ENCODE results near the gene ABLIM2. TPM values are rescaled to one million over a fixed set of nuclear protein-coding genes. Genes with fewer than 3 reads are reported as not detected.

Gene ABLIM2
- total and polyA plus RNA-seq, 4 experiments from 2014 or later: 0.44 to 7.9 (median 3.8) TPM

- Histone ChIP-seq H3K27ac (ENCODE audit: low read depth, low read length) (no peak overlapping the region), H3K27me3 (ENCODE audit: insufficient read depth, low read length) (no peaks in the 10 kb centered on the region), H3K9me3 (ENCODE audit: control insufficient read depth in 1 of 2, low read length in 2 of 2) (no peaks in the 10 kb centered on the region), H3K36me3 (ENCODE audit: insufficient read depth, low read length) (no peaks in the 10 kb centered on the region), H3K4me1 (ENCODE audit: insufficient read depth, low read length) (no peaks in the 10 kb centered on the region), H3K4me3 (ENCODE audit: low read length in 2 of 2) (no peak overlapping the region)
- intact Hi-C loops (cut with micrococcal nuclease): no loop called here
- ChIA-PET POLR2A (ENCODE audit: partially characterized antibody) (no interaction called here), CTCF (ENCODE audit: partially characterized antibody) (no interaction called here)
- Mint-ChIP-seq H3K4me3 (no peak overlapping the region), H3K27ac (no peak overlapping the region), H3K36me3 (no peaks in the 10 kb centered on the region), H3K27me3 (no peaks in the 10 kb centered on the region), H3K4me1 (peaks cover 0 to 4% (median 4%) of the 10 kb centered on the region in 4 donors), H3K9me3 (no peaks in the 10 kb centered on the region)
- no peak for DNase-seq
Measured at GRCh38 chr4:8084031-8084660, 74.5 kb downstream of the ABLIM2 start.

GRCh38 chr4:8083086-8083825, 75.4 kb downstream of the ABLIM2 start:
- Mint-ChIP-seq H3K27ac (peak overlapping the region in 1 of 7 donors; percentile 32), H3K36me3 (no peaks in the 10 kb centered on the region), H3K27me3 (no peaks in the 10 kb centered on the region), H3K9me3 (no peaks in the 10 kb centered on the region), H3K4me1 (peaks cover 0 to 4% (median 4%) of the 10 kb centered on the region in 4 donors), H3K4me3 (no peak overlapping the region)
- Histone ChIP-seq H3K4me3 (ENCODE audit: low read length in 2 of 2) (no peak overlapping the region), H3K4me1 (ENCODE audit: insufficient read depth, low read length) (no peaks in the 10 kb centered on the region), H3K27me3 (ENCODE audit: insufficient read depth, low read length) (no peaks in the 10 kb centered on the region), H3K9me3 (ENCODE audit: control insufficient read depth in 1 of 2, low read length in 2 of 2) (no peaks in the 10 kb centered on the region), H3K27ac (ENCODE audit: low read depth, low read length) (no peak overlapping the region), H3K36me3 (ENCODE audit: insufficient read depth, low read length) (no peaks in the 10 kb centered on the region)
- intact Hi-C loops (cut with micrococcal nuclease): no loop called here
- ChIA-PET CTCF (ENCODE audit: partially characterized antibody) (no interaction called here), POLR2A (ENCODE audit: partially characterized antibody) (no interaction called here)
- no peak for DNase-seq

GRCh38 chr4:8082517-8083055, 76.0 kb downstream of the ABLIM2 start:
- no peak overlapping the region for H3K4me3 Mint-ChIP-seq
- no peak overlapping the region for H3K27ac Mint-ChIP-seq
- H3K36me3 Mint-ChIP-seq: no peaks in the 10 kb centered on the region
- no peaks in the 10 kb centered on the region for H3K27me3 Mint-ChIP-seq
- CTCF ChIA-PET (ENCODE audit: partially characterized antibody): no interaction called here
- Histone ChIP-seq H3K4me3 (ENCODE audit: low read length in 2 of 2) (no peak overlapping the region), H3K36me3 (ENCODE audit: insufficient read depth, low read length) (no peaks in the 10 kb centered on the region), H3K4me1 (ENCODE audit: insufficient read depth, low read length) (no peaks in the 10 kb centered on the region), H3K9me3 (ENCODE audit: control insufficient read depth in 1 of 2, low read length in 2 of 2) (no peaks in the 10 kb centered on the region), H3K27me3 (ENCODE audit: insufficient read depth, low read length) (no peaks in the 10 kb centered on the region), H3K27ac (ENCODE audit: low read depth, low read length) (no peak overlapping the region)
- intact Hi-C loops (cut with micrococcal nuclease): no loop called here
- POLR2A ChIA-PET (ENCODE audit: partially characterized antibody): no interaction called here
- no peaks in the 10 kb centered on the region for H3K9me3 Mint-ChIP-seq
- no peak for DNase-seq
- H3K4me1 Mint-ChIP-seq: peaks cover 0 to 4% (median 4%) of the 10 kb centered on the region in 4 donors

- H3K9me3 Mint-ChIP-seq: no peaks in the 10 kb centered on the region
- H3K27me3 Mint-ChIP-seq: no peaks in the 10 kb centered on the region
- ChIA-PET POLR2A (ENCODE audit: partially characterized antibody) (no interaction called here), CTCF (ENCODE audit: partially characterized antibody) (no interaction called here)
- no peak for DNase-seq
- no peaks in the 10 kb centered on the region for H3K9me3 ChIP-seq (ENCODE audit: control insufficient read depth in 1 of 2, low read length in 2 of 2)
- H3K4me3 Mint-ChIP-seq: no peak overlapping the region
- intact Hi-C loops (cut with micrococcal nuclease): no loop called here
- no peaks in the 10 kb centered on the region for H3K36me3 Mint-ChIP-seq
- no peak overlapping the region for H3K27ac ChIP-seq (ENCODE audit: low read depth, low read length)
- no peaks in the 10 kb centered on the region for H3K4me1 ChIP-seq (ENCODE audit: insufficient read depth, low read length)
- H3K27ac Mint-ChIP-seq: no peak overlapping the region
- H3K4me3 ChIP-seq (ENCODE audit: low read length in 2 of 2): no peak overlapping the region
- peaks cover 0 to 4% (median 4%) of the 10 kb centered on the region in 4 donors for H3K4me1 Mint-ChIP-seq
- no peaks in the 10 kb centered on the region for H3K36me3 ChIP-seq (ENCODE audit: insufficient read depth, low read length)
- no peaks in the 10 kb centered on the region for H3K27me3 ChIP-seq (ENCODE audit: insufficient read depth, low read length)
Measured at GRCh38 chr4:8081621-8082516, 76.7 kb downstream of the ABLIM2 start.

- Histone ChIP-seq H3K4me1 (ENCODE audit: insufficient read depth, low read length) (no peaks in the 10 kb centered on the region), H3K4me3 (ENCODE audit: low read length in 2 of 2) (no peak overlapping the region), H3K27ac (ENCODE audit: low read depth, low read length) (no peak overlapping the region), H3K9me3 (ENCODE audit: control insufficient read depth in 1 of 2, low read length in 2 of 2) (no peaks in the 10 kb centered on the region), H3K27me3 (ENCODE audit: insufficient read depth, low read length) (no peaks in the 10 kb centered on the region), H3K36me3 (ENCODE audit: insufficient read depth, low read length) (no peaks in the 10 kb centered on the region)
- H3K9me3 Mint-ChIP-seq: no peaks in the 10 kb centered on the region
- H3K27me3 Mint-ChIP-seq: no peaks in the 10 kb centered on the region
- no peak overlapping the region for H3K27ac Mint-ChIP-seq
- ChIA-PET POLR2A (ENCODE audit: partially characterized antibody) (no interaction called here), CTCF (ENCODE audit: partially characterized antibody) (no interaction called here)
- no peak overlapping the region for H3K4me3 Mint-ChIP-seq
- intact Hi-C loops (cut with micrococcal nuclease): no loop called here
- DNase-seq: no peak
- no peaks in the 10 kb centered on the region for H3K36me3 Mint-ChIP-seq
- peaks cover 0 to 4% (median 4%) of the 10 kb centered on the region in 4 donors for H3K4me1 Mint-ChIP-seq
Measured at GRCh38 chr4:8081171-8081570, 77.4 kb downstream of the ABLIM2 start.

GRCh38 chr4:8080754-8081065, 77.9 kb downstream of the ABLIM2 start:
- H3K27ac ChIP-seq (ENCODE audit: low read depth, low read length): no peak overlapping the region
- H3K4me3 Mint-ChIP-seq: no peak overlapping the region
- no peaks in the 10 kb centered on the region for H3K36me3 ChIP-seq (ENCODE audit: insufficient read depth, low read length)
- no peak overlapping the region for H3K27ac Mint-ChIP-seq
- H3K9me3 ChIP-seq (ENCODE audit: control insufficient read depth in 1 of 2, low read length in 2 of 2): no peaks in the 10 kb centered on the region
- POLR2A ChIA-PET (ENCODE audit: partially characterized antibody): no interaction called here
- H3K4me1 ChIP-seq (ENCODE audit: insufficient read depth, low read length): no peaks in the 10 kb centered on the region
- H3K9me3 Mint-ChIP-seq: no peaks in the 10 kb centered on the region
- intact Hi-C loops (cut with micrococcal nuclease): no loop called here
- no peaks in the 10 kb centered on the region for H3K27me3 Mint-ChIP-seq
- peaks cover 0 to 4% (median 4%) of the 10 kb centered on the region in 4 donors for H3K4me1 Mint-ChIP-seq
- no peak for DNase-seq
- no peaks in the 10 kb centered on the region for H3K27me3 ChIP-seq (ENCODE audit: insufficient read depth, low read length)
- no peaks in the 10 kb centered on the region for H3K36me3 Mint-ChIP-seq
- H3K4me3 ChIP-seq (ENCODE audit: low read length in 2 of 2): no peak overlapping the region
- CTCF ChIA-PET (ENCODE audit: partially characterized antibody): no interaction called here

Data from CD4-positive, alpha-beta memory T cell (primary cell).